HepG2 (cell line): ENCODE measurements around the gene LAMA5. TPM values are rescaled to one million over a fixed set of nuclear protein-coding genes. Genes with fewer than 3 reads are reported as not detected.

ENCODE experiments used
- ATM ChIP-seq: fragments of 450-650 bp; IDR thresholded peaks from 2 replicates; pipeline ENCODE4 v1.7.1; 2017; ENCODE audit warnings: mild to moderate bottlenecking, borderline replicate concordance
- CSRNP1 ChIP-seq: sonication (generic); formaldehyde crosslinking; IDR thresholded peaks from 2 replicates; pipeline ENCODE4 v1.8.1; 2023; ENCODE audit warnings: mild to moderate bottlenecking, missing genetic modification reagents
- E2F5 ChIP-seq: sonication (generic); formaldehyde crosslinking; conservative IDR thresholded peaks from 2 replicates; pipeline ENCODE4 v1.4.0; 2020; ENCODE audit warnings: missing genetic modification reagents
- FOSL2 ChIP-seq: sonication (generic); formaldehyde crosslinking; IDR thresholded peaks from 2 replicates; pipeline ENCODE4 v1.4.0; 2020; ENCODE audit warnings: missing genetic modification reagents
- GLI4 ChIP-seq: sonication (generic); formaldehyde crosslinking; IDR thresholded peaks from 2 replicates; pipeline ENCODE4 v1.5.1; 2020; ENCODE audit warnings: missing genetic modification reagents, mild to moderate bottlenecking, moderate library complexity, borderline replicate concordance
- MIXL1 ChIP-seq: IDR thresholded peaks from 2 replicates; pipeline ENCODE4 v1.6.1; 2016
- MYPOP ChIP-seq: sonication (generic); formaldehyde crosslinking; IDR thresholded peaks from 2 replicates; pipeline ENCODE4 v1.8.1; 2023; ENCODE audit warnings: mild to moderate bottlenecking, moderate library complexity, missing genetic modification reagents
- NFIB ChIP-seq: sonication (generic); formaldehyde crosslinking; IDR thresholded peaks from 2 replicates; pipeline ENCODE4 v1.9.0; 2021; ENCODE audit warnings: missing genetic modification reagents, mild to moderate bottlenecking, borderline replicate concordance
- NFIC ChIP-seq: IDR thresholded peaks from 2 replicates; pipeline ENCODE4 v1.6.1; 2012; ENCODE audit warnings: mild to moderate bottlenecking, low read length, inconsistent platforms
- PAX8 ChIP-seq: sonication (generic); formaldehyde crosslinking; IDR thresholded peaks from 2 replicates; pipeline ENCODE4 v1.8.0; 2022; ENCODE audit warnings: mild to moderate bottlenecking, missing genetic modification reagents, borderline replicate concordance
- PLRG1 ChIP-seq: fragments of 450-650 bp; conservative IDR thresholded peaks from 2 replicates; pipeline ENCODE4 v1.6.1; 2016
- RORA ChIP-seq: sonication (generic); formaldehyde crosslinking; IDR thresholded peaks from 2 replicates; pipeline ENCODE4 v1.5.0; 2020; ENCODE audit warnings: mild to moderate bottlenecking, missing genetic modification reagents, moderate library complexity
- SNRNP70 ChIP-seq: fragments of 200-400 bp; formaldehyde crosslinking; IDR thresholded peaks from 2 replicates; pipeline ENCODE4 v1.6.1; 2017; ENCODE audit warnings: mild to moderate bottlenecking, low read depth, low read length, moderate library complexity
- SP4 ChIP-seq: sonication (generic); formaldehyde crosslinking; IDR thresholded peaks from 2 replicates; pipeline ENCODE4 v1.8.1; 2023; ENCODE audit warnings: mild to moderate bottlenecking, missing genetic modification reagents
- SSRP1 ChIP-seq: IDR thresholded peaks from 2 replicates; pipeline ENCODE4 v1.6.1; 2016; ENCODE audit warnings: control low read depth
- TRIM24 ChIP-seq: sonication (generic); formaldehyde crosslinking; IDR thresholded peaks from 2 replicates; pipeline ENCODE4 v1.8.0; 2022; ENCODE audit warnings: mild to moderate bottlenecking, missing genetic modification reagents
- ZBTB26 ChIP-seq: IDR thresholded peaks from 2 replicates; pipeline ENCODE4 v1.6.1; 2016; ENCODE audit warnings: missing compliant biosample characterization, missing genetic modification reagents, borderline replicate concordance
- ZFP36 ChIP-seq: fragments of 150-350 bp; IDR thresholded peaks from 2 replicates; pipeline ENCODE4 v1.6.1; 2018; ENCODE audit warnings: borderline replicate concordance, low read length, low read depth; ENCODE audit not compliant: partially characterized antibody
- ZFP62 ChIP-seq: sonication (generic); formaldehyde crosslinking; IDR thresholded peaks from 2 replicates; pipeline ENCODE4 v1.4.0; 2020; ENCODE audit warnings: missing genetic modification reagents
- ZNF251 ChIP-seq: sonication (generic); formaldehyde crosslinking; IDR thresholded peaks from 2 replicates; pipeline ENCODE4 v1.9.0; 2021; ENCODE audit warnings: mild to moderate bottlenecking, missing genetic modification reagents
- ZNF282 ChIP-seq: fragments of 450-650 bp; IDR thresholded peaks from 2 replicates; pipeline ENCODE4 v1.6.1; 2018; ENCODE audit not compliant: partially characterized antibody
- ZNF691 ChIP-seq: sonication (generic); formaldehyde crosslinking; IDR thresholded peaks from 2 replicates; pipeline ENCODE4 v1.4.0; 2020; ENCODE audit warnings: missing genetic modification reagents, low read depth, mild to moderate bottlenecking, borderline replicate concordance
- ZNF7 ChIP-seq: IDR thresholded peaks from 2 replicates; pipeline ENCODE4 v1.6.1; 2016; ENCODE audit warnings: missing biosample characterization, missing genetic modification reagents
- polyA plus RNA-seq, 8 experiments: library from polyadenylated mRNA; depleted of rRNA in 3 of 8; stranded (reverse) in 7 of 8; unstranded in 1 of 8; fragments of >200 nt; fragmentation: Illumina TruSeq in 4 of 8; extraction: Trizol in 4 of 8; gene quantifications; 2 replicates each; pipeline versions ENCODE4 v1.2.1 to v1.2.3, GENCODE V29; 2011 to 2016; ENCODE audit warnings: low read depth in 4 of 8, missing spikeins in 1 of 8, mixed read lengths in 1 of 8; ENCODE audit not compliant: insufficient read depth in 1 of 8
- total RNA-seq, 5 experiments: library from RNA; depleted of rRNA; stranded (reverse); fragments of >200 nt; fragmentation: Illumina TruSeq; extraction: Trizol; gene quantifications; 2 replicates each; pipeline ENCODE4 v1.2.3, GENCODE V29; 2016; ENCODE audit warnings: low read depth in 1 of 5

LAMA5 gene
- total and polyA plus RNA-seq, 2 of the 13 experiments (the other 11 are each of a cell fraction or from before 2014, with no cell fraction given) = 21.0 to 44.7 TPM

- peak; percentile 89 for TF ChIP-seq MYPOP (CRISPR knock-in tag)
- no peak for TF ChIP-seq ATM
- no peak for TF ChIP-seq ZNF251 (CRISPR knock-in tag)
- peak; percentile 21; the same call in 1 of the 2 replicates for TF ChIP-seq RORA (CRISPR knock-in tag)
- TF ChIP-seq MIXL1 (CRISPR knock-in tag) = peak; percentile 89
- no peak for TF ChIP-seq PAX8
- no peak for TF ChIP-seq SSRP1 (CRISPR knock-in tag)
- TF ChIP-seq SP4 (CRISPR knock-in tag) = 0 out of 2 replicates have a peak, but pooled peaks have one; percentile 41
- TF ChIP-seq CSRNP1 = no peak
- no peak for TF ChIP-seq ZFP36
- TF ChIP-seq FOSL2 (CRISPR knock-in tag) = peak; percentile 91
- peak; percentile 83 for TF ChIP-seq ZNF7
- TF ChIP-seq ZNF282 = no peak
- no peak for TF ChIP-seq NFIC
- peak; percentile 34; the same call in 1 of the 2 replicates for TF ChIP-seq ZBTB26 (CRISPR knock-in tag)
- TF ChIP-seq ZFP62 (CRISPR knock-in tag) = no peak
- TF ChIP-seq E2F5 = peak; percentile 74; the same call in 1 of the 2 replicates
- peak; percentile 97 for TF ChIP-seq ZNF691 (CRISPR knock-in tag)
- peak; percentile 70; the same call in 1 of the 2 replicates for TF ChIP-seq GLI4 (CRISPR knock-in tag)
- no peak for TF ChIP-seq NFIB (CRISPR knock-in tag)
- no peak for TF ChIP-seq PLRG1
- no peak for TF ChIP-seq TRIM24 (CRISPR knock-in tag)
- TF ChIP-seq SNRNP70 = no peak
These were observed 65.3 kb downstream of the LAMA5 start (continued) for GRCh38 chr20:62301773-62302340.
